Measurements from ENCODE around the gene KLHDC7B.

GRCh38 chr22:50564289-50564688, 18.6 kb downstream of the KLHDC7B start:
- TF ChIP-seq POLR2A (IDR thresholded peaks at IDR 0.05; ENCODE audit: low read depth, low read length), result no peak
- no peak for TF ChIP-seq POLR2AphosphoS5 (IDR thresholded peaks at IDR 0.05; ENCODE audit: low read depth, low read length)
- no peak for TF ChIP-seq TAF1 (IDR thresholded peaks at IDR 0.05; ENCODE audit: low read depth, low read length)
- TF ChIP-seq SPI1 (IDR thresholded peaks at IDR 0.05; ENCODE audit: low read depth, low read length), result no peak
